Fibroblast of peridontal ligament (primary cell): ENCODE results near the gene NSRP1.
A peak's percentile ranks its signal among the peaks of the same experiment; 100 is the strongest.
"Not testable (repeated sequence)": the region's sequence is repeated elsewhere in the genome, so short reads cannot be mapped to it uniquely, and the experiment has no call there.

ENCODE experiments used
- DNase-seq: peaks from one replicate; pipeline ENCODE4 v3.0.0-alpha.2; 2010; ENCODE audit errors: extremely low read depth

The NSRP1 gene

DNA sequence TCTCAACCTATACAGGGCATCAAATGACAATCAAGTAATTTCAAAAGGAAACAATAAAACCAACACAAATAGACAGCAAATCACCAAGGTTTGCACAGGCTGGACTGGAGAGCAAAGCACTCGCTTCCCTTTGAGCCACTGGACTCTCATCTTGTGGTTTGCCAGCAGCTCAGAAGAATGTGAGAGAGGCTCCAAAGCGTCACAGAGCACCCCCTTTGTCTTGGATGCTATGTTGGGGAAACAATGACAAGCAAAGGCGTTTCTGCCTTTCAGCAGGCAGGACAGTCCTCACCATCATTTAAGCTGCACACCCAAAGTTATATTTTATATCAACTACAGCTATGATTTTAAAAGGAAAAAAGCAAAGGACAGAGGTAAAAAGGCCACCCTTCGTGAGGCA lies 105.6 kb downstream of the NSRP1 start:
- DNase-seq = no peak

DNA sequence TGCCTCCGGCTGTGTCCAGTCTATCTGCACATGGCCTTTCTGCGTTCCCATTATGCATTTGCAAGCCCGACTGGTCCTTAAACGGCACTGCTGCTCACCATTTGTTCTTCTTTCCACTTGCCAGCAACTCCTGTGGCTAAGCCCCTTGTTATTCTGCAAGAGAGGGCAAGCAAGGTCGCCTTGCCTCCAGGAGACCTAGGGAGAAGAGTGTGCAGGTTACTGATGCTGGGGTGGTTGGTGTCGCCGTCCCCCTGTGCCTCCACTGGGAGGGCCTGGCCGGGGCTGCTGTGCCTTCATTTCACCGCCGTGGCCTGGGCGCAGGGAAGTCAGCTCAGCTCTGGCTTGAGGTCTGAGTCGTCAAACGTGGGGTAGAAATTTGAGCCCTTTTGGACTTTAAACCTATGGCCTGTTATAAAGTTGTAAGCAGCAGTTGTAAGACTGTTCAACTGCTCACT lies 106.1 kb downstream of the NSRP1 start:
- no peak for DNase-seq

DNA sequence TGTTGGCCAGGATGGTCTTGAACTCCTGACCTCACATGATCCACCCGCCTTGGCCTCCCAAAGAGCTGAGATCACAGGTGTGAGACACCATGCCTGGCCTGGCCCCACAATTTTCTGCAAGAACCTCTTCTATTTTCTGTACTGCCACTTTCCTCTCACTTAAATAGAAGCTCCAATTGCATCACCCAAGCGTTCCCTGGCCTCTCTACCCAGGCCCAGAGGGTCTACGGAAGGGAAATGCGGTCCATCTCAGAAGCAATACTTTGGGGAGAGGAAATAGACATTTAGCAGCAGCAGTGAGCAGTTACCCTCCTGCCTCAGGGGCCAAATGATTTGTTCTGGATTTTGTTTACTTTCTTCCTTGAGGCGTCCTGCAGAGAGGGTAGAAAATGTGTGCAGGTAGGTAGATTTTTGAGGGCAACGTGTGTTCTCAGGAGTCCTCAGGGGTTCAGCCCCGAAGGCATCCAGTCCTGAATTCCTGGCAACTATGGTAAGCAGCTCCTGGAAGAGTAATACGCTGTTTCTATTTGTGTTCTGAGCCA lies 107.9 kb downstream of the NSRP1 start:
- no peak for DNase-seq

DNA sequence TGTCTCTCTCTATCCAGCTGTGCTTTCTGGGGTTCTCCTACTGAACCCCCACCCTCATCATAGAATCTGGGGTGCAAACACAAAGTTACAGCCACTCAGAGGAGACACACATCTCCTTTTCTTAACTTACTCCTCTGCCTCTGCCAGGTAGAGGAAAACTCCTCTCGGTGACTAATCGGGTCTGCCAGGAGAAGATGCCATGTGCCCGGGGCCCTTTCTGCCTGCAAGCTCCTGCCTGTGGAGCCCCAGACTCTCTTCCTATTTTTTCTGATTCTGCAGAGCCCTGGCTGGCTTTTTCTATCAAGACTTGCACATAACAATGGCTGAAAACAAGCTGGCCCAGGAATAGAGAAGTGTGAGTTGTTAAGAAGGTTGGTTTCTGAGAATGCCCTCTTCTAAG lies 108.5 kb downstream of the NSRP1 start:
- DNase-seq = no peak

DNA sequence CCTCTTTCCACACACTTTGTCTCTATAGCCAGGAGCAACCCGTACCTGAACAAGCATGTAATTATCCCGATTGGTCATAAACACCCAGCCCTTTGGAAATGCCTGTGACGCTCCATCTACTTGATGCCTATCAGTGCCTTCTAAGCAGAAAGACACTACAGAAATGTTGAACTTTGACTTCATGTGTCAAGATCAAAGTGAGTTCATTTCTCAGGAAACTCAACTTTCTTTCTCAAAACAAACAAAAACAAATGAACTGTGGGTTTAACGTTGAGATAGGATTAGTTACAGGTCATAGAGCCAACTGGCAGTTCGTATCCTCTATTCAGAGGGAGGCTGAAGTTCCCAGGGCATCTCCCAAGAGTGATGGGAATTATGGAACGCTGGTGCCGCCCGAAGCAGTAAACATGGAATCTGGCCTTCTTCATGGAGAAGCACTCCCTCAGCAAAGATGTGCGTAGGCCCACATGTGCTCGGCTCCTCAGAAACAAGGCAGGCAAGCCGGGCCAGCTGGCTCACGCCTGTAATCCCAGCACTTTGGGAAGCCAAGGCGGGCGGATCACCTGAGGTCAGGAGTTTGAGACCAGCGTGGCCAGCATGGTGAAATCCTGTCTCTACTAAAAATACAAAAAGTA lies 109.4 kb downstream of the NSRP1 start:
- DNase-seq = no peak

DNA sequence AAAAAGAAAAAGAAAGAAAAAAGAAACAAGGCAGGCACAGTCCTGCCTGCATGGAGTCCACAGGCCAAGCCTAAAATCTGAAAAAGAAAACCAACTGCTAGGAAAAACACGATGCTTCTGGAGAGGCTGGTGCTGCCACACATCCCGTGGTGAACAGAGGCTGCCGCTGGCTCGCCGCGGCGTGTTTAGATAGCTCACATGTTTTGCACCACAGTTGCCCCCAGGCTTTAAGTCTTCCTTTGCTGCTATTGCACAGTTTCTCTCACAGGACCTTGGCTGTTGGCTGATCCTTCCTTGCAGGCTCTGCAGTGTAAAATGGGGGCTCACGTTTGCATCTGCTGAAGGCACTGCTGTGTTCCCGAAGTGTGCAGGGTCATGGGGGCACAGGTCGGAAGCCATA lies 110.3 kb downstream of the NSRP1 start:
- DNase-seq = no peak

DNA sequence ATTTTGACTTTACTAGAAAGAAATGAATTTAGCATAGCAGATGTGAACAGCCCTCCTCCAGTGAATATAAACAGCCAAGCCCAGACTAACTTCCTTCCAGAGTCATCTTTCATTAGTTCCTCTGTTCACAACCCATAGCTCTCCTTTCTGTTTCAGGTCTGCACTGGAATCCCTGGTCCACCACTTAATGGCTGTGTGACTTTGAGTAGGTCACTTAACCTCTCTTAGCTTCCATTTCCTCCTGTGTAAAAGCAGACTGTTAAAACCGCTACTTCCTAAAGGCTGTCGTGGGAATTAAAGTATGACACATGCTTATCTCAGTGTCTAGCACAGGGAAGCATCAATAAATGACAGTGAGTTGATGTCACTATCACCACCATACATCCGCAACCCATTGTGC lies 111.4 kb downstream of the NSRP1 start:
- DNase-seq = peak; percentile 9

DNA sequence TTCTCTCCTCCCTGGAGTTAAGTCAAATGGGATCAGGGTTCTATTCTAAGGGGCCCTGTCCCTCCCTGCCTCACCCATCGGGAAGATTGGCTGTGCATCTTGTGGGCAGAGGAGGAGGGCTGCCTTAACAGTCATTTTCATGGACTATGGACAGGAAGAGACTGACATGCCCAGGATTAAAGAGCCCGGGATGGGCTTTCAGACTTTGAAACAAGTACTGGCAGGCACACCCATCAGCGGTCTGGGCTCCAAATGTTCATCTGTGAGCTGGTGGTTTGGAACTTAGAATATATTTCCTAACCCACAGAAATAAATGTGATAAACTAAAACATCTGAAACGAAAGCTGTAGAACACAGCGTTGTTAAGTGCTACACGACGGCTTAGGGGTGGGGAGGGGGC lies 112.4 kb downstream of the NSRP1 start:
- DNase-seq = peak; percentile 74

DNA sequence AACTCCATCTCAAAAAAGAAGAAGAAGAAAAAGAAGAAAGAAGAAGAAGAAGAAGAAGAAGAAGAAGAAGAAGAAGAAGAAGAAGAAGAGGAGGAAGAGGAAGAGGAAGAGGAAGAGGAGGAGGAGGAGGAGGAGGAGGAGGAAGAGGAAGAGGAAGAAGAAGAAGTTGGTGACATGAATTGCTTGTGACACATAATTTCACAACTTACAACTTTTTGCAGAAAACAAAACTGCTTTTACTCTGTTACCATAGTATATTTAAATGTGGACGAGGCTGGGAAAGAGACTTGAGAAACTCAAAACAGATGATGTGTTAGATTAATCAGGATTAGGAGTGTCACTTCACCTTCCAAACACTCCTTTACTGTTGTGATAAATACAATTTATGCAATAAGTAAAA lies 113.4 kb downstream of the NSRP1 start:
- not testable (repeated sequence) for DNase-seq

DNA sequence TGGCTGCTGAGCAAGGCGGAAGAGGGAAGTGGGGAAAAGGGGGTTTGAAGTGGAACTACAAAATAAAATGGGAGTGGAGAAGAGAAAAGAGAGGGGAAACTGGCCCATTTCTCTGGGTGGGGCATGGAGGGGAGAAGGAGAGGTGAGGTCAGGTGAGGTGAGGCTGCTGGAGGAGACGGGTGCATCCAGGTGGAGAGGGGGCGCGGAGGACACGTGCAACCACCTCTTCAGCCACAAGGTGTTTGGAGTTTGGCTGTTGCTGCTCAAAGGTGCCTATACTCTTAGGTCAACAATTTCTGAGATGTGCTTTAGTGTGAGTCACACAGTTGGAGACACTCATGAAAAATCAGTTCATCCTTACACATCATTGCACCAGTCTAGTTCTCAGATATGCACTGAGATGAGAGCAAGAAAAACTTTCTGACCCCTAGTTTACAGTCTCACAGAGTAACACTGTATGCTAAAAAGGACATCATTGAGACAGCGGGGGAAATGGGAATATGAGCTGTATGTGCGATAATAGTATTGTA lies 114.0 kb downstream of the NSRP1 start:
- DNase-seq = peak; percentile 6

DNA sequence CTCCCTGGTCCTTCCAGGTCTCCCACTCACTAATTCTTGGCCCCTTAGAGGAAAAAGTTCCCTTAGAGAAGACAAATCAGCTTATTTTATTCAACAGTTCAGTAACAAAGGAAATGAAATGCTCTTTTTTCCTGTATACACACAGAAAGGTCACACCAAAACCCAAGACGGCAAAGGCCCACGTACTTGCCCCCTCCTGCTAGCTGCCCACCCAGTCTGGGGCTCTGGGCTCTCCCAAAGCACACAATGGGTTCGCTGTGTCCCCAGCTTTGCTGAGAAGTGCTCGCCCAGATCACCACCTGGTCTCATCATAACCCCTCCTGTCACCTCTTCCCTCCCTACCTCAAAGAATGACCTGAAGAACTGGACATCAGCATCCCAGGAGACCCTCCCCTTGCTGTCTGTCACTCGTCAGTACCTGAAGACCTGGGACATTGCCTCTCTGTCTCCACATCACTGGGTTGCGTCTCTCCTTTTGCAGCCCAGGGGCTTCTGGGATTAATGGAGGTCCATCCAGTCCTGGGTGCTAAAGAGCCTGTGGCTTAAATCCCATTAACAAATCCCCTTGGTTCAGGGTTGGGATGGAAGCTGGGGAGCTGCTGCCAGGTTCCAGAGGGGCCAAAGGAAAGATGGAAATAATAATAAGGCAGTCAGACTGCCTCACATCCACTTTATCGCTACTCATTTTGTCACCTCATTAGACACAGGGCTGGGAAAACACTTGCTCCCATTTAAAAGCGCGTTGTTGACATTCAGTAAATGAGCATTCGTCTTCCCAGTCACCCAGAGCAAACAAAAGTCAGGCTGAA lies 115.6 kb downstream of the NSRP1 start:
- no peak for DNase-seq

DNA sequence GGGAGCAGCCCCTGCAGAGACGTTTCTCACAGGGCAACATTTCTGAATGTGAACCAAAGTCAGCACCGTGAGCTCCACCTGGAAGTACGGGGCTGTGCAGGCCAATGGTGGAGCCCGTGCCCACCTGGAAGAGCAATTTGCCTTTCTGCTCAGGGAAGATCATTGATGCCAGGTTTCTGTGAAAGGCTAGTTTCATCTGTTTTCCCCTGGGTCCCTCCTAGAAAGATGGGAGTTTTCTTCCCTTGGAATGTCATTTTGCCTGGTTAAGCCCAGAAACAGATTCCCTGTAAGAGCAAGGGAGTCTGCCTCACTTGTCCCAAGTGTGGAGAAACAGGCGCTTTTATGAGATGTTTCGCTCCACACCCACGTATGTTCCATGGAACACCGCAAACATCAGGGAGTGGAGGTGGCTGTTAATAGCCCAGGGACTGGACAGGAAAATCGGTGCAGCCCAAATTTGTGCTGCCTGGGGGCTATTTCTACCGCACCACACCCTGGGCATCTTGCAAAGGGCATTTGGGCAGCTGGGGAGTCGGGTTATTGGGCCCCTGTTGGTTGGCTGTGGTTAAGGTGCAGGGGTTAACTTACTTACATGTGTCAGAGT lies 116.3 kb downstream of the NSRP1 start:
- DNase-seq = no peak

DNA sequence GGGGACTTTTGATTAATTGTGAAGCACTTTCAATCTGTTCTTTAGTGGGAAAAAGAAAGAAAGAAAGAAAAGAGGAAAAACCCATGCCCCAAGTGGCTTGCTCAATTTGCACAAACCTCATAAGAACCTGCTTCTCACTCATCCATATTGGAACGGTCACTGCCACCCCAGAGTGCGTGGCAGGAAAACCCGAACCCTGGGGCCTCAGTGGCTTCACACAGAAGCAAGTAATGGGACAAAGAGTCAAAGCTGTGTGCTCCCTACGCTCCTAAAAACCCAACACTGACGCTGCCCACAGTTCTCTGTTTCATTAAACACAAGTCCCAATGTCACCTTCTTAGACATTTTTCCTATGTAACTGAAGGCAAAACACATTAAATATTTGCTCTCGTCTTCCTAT lies 117.7 kb downstream of the NSRP1 start:
- DNase-seq = no peak

DNA sequence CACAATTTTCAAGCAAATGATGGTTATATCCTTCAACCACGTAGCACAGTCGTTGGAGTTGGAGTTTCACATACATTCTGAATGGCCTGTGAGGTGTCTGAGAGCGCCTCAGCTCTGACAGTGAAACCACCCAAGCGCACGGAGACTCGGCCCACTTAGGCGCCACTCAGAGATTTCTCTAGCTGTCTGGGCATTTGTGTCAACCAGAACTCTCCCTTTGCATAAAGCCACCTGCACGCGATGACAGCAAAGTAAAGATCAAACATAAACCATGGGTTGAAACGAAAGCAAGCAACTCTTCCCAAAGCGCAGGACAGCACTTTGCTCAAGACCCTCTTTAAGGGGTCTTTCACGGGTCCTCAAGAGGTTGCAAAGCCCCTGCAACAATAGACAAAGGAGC lies 118.3 kb downstream of the NSRP1 start:
- peak; percentile 6 for DNase-seq

DNA sequence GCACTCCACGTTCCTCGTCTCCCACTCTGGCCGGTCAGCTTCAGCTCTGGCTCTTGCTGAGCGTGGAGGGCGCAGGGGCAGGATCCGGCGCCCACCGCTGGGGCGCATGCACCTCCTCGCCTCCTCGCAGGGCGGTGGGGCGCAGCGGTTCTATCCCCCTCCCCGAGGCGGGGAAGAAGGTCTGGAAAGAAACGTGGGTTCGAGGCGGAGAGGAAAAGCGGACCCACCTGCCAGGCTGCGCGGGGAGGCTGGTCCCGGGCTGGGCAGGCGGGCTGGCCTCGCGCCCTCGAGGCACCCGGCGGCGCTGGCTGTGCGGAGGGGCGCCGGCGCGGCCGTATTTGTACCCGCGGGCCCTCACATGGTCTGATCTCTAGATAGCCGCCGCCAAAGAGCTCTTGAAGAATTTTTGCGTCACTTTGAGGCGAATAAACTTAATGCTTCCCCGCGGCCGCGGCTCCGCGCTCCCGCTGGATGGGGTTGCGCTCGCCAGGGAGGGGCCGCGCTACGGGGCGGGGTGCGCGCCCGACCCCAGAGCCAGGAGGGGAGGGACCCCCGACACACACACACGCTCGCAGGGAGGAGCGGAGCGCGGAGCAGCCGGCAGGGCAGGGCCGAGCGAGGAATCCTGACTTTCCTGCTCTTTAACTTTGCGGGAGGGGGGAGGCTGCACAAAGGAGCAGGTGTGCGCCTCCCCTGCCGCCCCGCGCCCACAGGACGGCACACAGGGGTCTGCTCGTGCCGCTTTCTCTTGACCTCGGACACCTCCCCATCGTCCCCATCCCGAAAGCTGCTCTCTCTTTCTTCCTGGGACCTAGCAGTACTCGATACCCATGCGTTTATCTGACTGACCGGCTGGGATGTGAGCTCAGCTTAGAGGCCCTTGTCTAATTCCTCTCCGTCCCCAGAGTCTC lies 119.0 kb downstream of the NSRP1 start, which contains the start of gene SLC6A4:
Gene SLC6A4, minus strand, starts transcription at position 312 of the 911 bp plus-strand sequence. CDS start 13,739 bp downstream, outside the sequence.
- peak; percentile 29 for DNase-seq
